GM23338 (cell line): ENCODE measurements around the gene CDHR2. TPM values are rescaled to one million over a fixed set of nuclear protein-coding genes. Genes with fewer than 3 reads are reported as not detected.

Experiments
- ATAC-seq: fragments of 200-7000 bp; cut with Tn5 transposase; 3 replicates; pipeline ENCODE4 v1.9.1; 2020
- DNase-seq: peaks from one replicate; pipeline ENCODE4 v3.0.0-alpha.2; 2015; ENCODE audit warnings: low spot score
- H2AFZ ChIP-seq: fragments of 200-600 bp; sonication (generic); 2 replicates; pipeline ENCODE4 v1.8.0; 2016; ENCODE audit warnings: antibody characterized with exemption, mild to moderate bottlenecking, moderate library complexity
- H3F3A ChIP-seq: fragments of 200-600 bp; sonication (generic); replicated peaks from 2 replicates; pipeline ENCODE4 v1.8.0; 2017; ENCODE audit warnings: antibody characterized with exemption, mixed run types, low read depth
- H3K27ac ChIP-seq: fragments of 200-600 bp; sonication (generic); 2 replicates; pipeline ENCODE4 v1.6.1; 2016; ENCODE audit warnings: low read depth
- H3K27me3 ChIP-seq: fragments of 200-600 bp; sonication (generic); 2 replicates; pipeline ENCODE4 v1.8.0; 2016; ENCODE audit warnings: mild to moderate bottlenecking, mixed run types, moderate library complexity; ENCODE audit not compliant: insufficient read depth
- H3K36me3 ChIP-seq: fragments of 200-600 bp; sonication (generic); 2 replicates; pipeline ENCODE4 v1.8.0; 2016; ENCODE audit warnings: mild to moderate bottlenecking; ENCODE audit not compliant: insufficient read depth
- H3K4me1 ChIP-seq: fragments of 200-600 bp; sonication (generic); 2 replicates; pipeline ENCODE4 v1.8.0; 2016; ENCODE audit warnings: mild to moderate bottlenecking, moderate library complexity; ENCODE audit not compliant: insufficient read depth
- H3K4me2 ChIP-seq: fragments of 200-600 bp; sonication (generic); 2 replicates; pipeline ENCODE4 v1.7.1; 2017; ENCODE audit warnings: mixed run types
- H3K4me3 ChIP-seq: fragments of 200-600 bp; sonication (generic); 2 replicates; pipeline ENCODE4 v1.6.1; 2016; ENCODE audit warnings: mixed run types
- H3K79me2 ChIP-seq: fragments of 200-600 bp; sonication (generic); replicated peaks from 2 replicates; pipeline ENCODE4 v1.8.0; 2017; ENCODE audit warnings: mild to moderate bottlenecking; ENCODE audit not compliant: insufficient read depth
- H3K9me2 ChIP-seq: fragments of 200-600 bp; sonication (generic); 2 replicates; pipeline ENCODE4 v1.8.0; 2017; ENCODE audit not compliant: insufficient read depth
- H4K20me1 ChIP-seq: fragments of 200-600 bp; sonication (generic); replicated peaks from 2 replicates; pipeline ENCODE4 v1.8.0; 2017; ENCODE audit warnings: mild to moderate bottlenecking; ENCODE audit not compliant: insufficient read depth
- H3K27ac Mint-ChIP-seq: 2 replicates; pipeline ENCODE4 v1.8.0; 2020; ENCODE audit warnings: inconsistent platforms, mild to moderate bottlenecking, moderate library complexity, mixed read lengths
- H3K27me3 Mint-ChIP-seq: 3 replicates; pipeline ENCODE4 v1.8.0; 2022; ENCODE audit warnings: low read depth, mild to moderate bottlenecking, moderate library complexity, mixed read lengths, inconsistent platforms; ENCODE audit not compliant: insufficient read depth, poor library complexity
- H3K36me3 Mint-ChIP-seq: 3 replicates; pipeline ENCODE4 v1.8.0; 2021; ENCODE audit warnings: low read depth, mild to moderate bottlenecking, inconsistent platforms, moderate library complexity, mixed read lengths
- H3K4me1 Mint-ChIP-seq: 3 replicates; pipeline ENCODE4 v1.8.0; 2020; ENCODE audit warnings: mild to moderate bottlenecking, inconsistent platforms, mixed read lengths
- H3K4me3 Mint-ChIP-seq: 3 replicates; pipeline ENCODE4 v1.8.0; 2021; ENCODE audit warnings: moderate library complexity, mild to moderate bottlenecking, inconsistent platforms, mixed read lengths
- H3K9me3 Mint-ChIP-seq: 3 replicates; pipeline ENCODE4 v1.8.0; 2020; ENCODE audit warnings: moderate library complexity, mild to moderate bottlenecking, inconsistent platforms, mixed read lengths
- CREB1 ChIP-seq: fragments of 250-450 bp; sonication (Bioruptor Pico); IDR thresholded peaks from 2 replicates; pipeline ENCODE4 v1.5.0; 2020; ENCODE audit warnings: low read depth, mild to moderate bottlenecking, moderate library complexity
- EZH2 ChIP-seq: fragments of 200-600 bp; sonication (generic); IDR thresholded peaks from one replicate; pipeline ENCODE4 v1.8.0; 2017; ENCODE audit warnings: antibody characterized with exemption, mild to moderate bottlenecking, low read depth; ENCODE audit not compliant: unreplicated experiment
- EZH2phosphoT487 ChIP-seq: fragments of 200-600 bp; sonication (generic); IDR thresholded peaks from one replicate; pipeline ENCODE4 v1.8.1; 2018; ENCODE audit warnings: antibody characterized with exemption; ENCODE audit not compliant: unreplicated experiment
- JUNB ChIP-seq: IDR thresholded peaks from one replicate; pipeline ENCODE4 v1.6.1; 2016; ENCODE audit warnings: antibody characterized with exemption; ENCODE audit not compliant: unreplicated experiment
- NANOG ChIP-seq: IDR thresholded peaks from 2 replicates; pipeline ENCODE4 v1.6.1; 2016; ENCODE audit warnings: antibody characterized with exemption, borderline replicate concordance
- POLR2AphosphoS5 ChIP-seq: IDR thresholded peaks from 2 replicates; pipeline ENCODE4 v1.6.1; 2016; ENCODE audit warnings: antibody characterized with exemption, low read depth
- STAT1 ChIP-seq: IDR thresholded peaks from one replicate; pipeline ENCODE4 v1.6.1; 2016; ENCODE audit warnings: antibody characterized with exemption; ENCODE audit not compliant: unreplicated experiment
- ZNF114 ChIP-seq: fragments of 250-450 bp; sonication (Bioruptor Pico); IDR thresholded peaks from 2 replicates; pipeline ENCODE4 v1.5.0; 2020; ENCODE audit warnings: mild to moderate bottlenecking, moderate library complexity
- ZNF331 ChIP-seq: fragments of 250-450 bp; sonication (Bioruptor Pico); IDR thresholded peaks from 2 replicates; pipeline ENCODE4 v1.5.0; 2020; ENCODE audit warnings: low read depth, mild to moderate bottlenecking, moderate library complexity
- polyA plus RNA-seq: library from polyadenylated mRNA; unstranded; fragments of >200 nt; fragmentation: Nextera tagmentation; extraction: Ambion mirVana; gene quantifications from 2 replicates; pipeline ENCODE4 v1.2.1, GENCODE V29; 2016
- total RNA-seq: library from RNA; depleted of rRNA; stranded (reverse); fragments of >200 nt; shearing (Covaris generic); gene quantifications from 2 replicates; pipeline ENCODE4 v1.2.3, GENCODE V29; 2014
- TF ChIP-seq, protein P1 (sequence below): IDR thresholded peaks from one replicate; pipeline ENCODE4 v1.6.1; 2018; ENCODE audit warnings: antibody characterized with exemption; ENCODE audit not compliant: unreplicated experiment
- TF ChIP-seq, protein P2 (sequence below), 2 experiments: fragments of 200-600 bp in 1 of 2; sonication (generic) in 1 of 2; conservative IDR thresholded peaks; 2 replicates each; pipeline versions ENCODE4 v1.5.1 to v1.6.1; 2016 to 2017; ENCODE audit warnings: antibody characterized with exemption in 2 of 2, low read depth in 2 of 2, mild to moderate bottlenecking in 2 of 2, moderate library complexity in 1 of 2
- TF ChIP-seq, protein P3 (sequence below): IDR thresholded peaks from 2 replicates; pipeline ENCODE4 v1.6.1; 2016; ENCODE audit warnings: antibody characterized with exemption
- TF ChIP-seq, protein P4 (sequence below): fragments of 250-450 bp; sonication (Bioruptor Pico); IDR thresholded peaks from 2 replicates; pipeline ENCODE4 v1.5.0; 2020; ENCODE audit warnings: mild to moderate bottlenecking, moderate library complexity

CDHR2 gene
- total and polyA plus RNA-seq, 2 experiments from 2014 or later: not detected

DNA sequence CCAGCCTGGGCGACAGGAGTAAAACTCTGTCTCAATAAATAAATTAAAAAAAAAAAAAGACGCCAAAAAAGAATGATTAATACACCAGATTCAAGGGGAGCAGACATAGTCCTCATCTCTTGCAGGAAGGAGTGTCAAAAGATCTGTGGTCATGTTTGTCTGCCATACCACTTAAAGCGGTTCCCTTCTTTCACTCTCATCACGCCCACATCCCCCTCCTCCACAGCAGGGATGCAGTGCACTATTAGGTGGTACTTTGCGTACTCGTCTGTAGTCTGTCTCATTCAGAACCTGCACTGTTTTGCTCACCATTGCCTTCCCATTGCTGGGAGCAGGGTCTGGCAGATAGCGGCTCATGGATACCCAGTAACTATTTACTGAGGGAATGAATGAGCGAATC, 11.2 kb downstream of the CDHR2 start:
- no peak overlapping the region for H3K27ac Mint-ChIP-seq
- no peak overlapping the region for H3K27ac ChIP-seq
- peaks cover 5% of the 10 kb centered on the region; the same call in 1 of the 2 replicates for H3K4me1 ChIP-seq
- H3K36me3 Mint-ChIP-seq: no peaks in the 10 kb centered on the region
- H3K36me3 ChIP-seq: no peaks in the 10 kb centered on the region
- peaks cover 5% of the 10 kb centered on the region; the same call in 1 of the 3 replicates for H3K9me3 Mint-ChIP-seq
- DNase-seq: no peak
- H3K27me3 ChIP-seq: no peaks in the 10 kb centered on the region
- 0 out of 2 replicates have a peak overlapping the region, but pooled peaks have one; percentile 38 for H2AFZ ChIP-seq
- no peaks in the 10 kb centered on the region for H3K9me2 ChIP-seq
- no peak overlapping the region for H3K4me3 Mint-ChIP-seq
- H3K4me3 ChIP-seq: no peak overlapping the region
- TF ChIP-seq, protein P1, sequence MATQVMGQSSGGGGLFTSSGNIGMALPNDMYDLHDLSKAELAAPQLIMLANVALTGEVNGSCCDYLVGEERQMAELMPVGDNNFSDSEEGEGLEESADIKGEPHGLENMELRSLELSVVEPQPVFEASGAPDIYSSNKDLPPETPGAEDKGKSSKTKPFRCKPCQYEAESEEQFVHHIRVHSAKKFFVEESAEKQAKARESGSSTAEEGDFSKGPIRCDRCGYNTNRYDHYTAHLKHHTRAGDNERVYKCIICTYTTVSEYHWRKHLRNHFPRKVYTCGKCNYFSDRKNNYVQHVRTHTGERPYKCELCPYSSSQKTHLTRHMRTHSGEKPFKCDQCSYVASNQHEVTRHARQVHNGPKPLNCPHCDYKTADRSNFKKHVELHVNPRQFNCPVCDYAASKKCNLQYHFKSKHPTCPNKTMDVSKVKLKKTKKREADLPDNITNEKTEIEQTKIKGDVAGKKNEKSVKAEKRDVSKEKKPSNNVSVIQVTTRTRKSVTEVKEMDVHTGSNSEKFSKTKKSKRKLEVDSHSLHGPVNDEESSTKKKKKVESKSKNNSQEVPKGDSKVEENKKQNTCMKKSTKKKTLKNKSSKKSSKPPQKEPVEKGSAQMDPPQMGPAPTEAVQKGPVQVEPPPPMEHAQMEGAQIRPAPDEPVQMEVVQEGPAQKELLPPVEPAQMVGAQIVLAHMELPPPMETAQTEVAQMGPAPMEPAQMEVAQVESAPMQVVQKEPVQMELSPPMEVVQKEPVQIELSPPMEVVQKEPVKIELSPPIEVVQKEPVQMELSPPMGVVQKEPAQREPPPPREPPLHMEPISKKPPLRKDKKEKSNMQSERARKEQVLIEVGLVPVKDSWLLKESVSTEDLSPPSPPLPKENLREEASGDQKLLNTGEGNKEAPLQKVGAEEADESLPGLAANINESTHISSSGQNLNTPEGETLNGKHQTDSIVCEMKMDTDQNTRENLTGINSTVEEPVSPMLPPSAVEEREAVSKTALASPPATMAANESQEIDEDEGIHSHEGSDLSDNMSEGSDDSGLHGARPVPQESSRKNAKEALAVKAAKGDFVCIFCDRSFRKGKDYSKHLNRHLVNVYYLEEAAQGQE: no peak
- no peak for TF ChIP-seq CREB1 (CRISPR knock-in tag)
- TF ChIP-seq, protein P2, sequence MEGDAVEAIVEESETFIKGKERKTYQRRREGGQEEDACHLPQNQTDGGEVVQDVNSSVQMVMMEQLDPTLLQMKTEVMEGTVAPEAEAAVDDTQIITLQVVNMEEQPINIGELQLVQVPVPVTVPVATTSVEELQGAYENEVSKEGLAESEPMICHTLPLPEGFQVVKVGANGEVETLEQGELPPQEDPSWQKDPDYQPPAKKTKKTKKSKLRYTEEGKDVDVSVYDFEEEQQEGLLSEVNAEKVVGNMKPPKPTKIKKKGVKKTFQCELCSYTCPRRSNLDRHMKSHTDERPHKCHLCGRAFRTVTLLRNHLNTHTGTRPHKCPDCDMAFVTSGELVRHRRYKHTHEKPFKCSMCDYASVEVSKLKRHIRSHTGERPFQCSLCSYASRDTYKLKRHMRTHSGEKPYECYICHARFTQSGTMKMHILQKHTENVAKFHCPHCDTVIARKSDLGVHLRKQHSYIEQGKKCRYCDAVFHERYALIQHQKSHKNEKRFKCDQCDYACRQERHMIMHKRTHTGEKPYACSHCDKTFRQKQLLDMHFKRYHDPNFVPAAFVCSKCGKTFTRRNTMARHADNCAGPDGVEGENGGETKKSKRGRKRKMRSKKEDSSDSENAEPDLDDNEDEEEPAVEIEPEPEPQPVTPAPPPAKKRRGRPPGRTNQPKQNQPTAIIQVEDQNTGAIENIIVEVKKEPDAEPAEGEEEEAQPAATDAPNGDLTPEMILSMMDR (conservative IDR thresholded peaks at IDR 0.05; ENCODE audit: low read depth in 2 of 2): no peak
- TF ChIP-seq STAT1: no peak
- TF ChIP-seq, protein P3, sequence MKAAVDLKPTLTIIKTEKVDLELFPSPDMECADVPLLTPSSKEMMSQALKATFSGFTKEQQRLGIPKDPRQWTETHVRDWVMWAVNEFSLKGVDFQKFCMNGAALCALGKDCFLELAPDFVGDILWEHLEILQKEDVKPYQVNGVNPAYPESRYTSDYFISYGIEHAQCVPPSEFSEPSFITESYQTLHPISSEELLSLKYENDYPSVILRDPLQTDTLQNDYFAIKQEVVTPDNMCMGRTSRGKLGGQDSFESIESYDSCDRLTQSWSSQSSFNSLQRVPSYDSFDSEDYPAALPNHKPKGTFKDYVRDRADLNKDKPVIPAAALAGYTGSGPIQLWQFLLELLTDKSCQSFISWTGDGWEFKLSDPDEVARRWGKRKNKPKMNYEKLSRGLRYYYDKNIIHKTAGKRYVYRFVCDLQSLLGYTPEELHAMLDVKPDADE: no peak
- TF ChIP-seq, protein P4, sequence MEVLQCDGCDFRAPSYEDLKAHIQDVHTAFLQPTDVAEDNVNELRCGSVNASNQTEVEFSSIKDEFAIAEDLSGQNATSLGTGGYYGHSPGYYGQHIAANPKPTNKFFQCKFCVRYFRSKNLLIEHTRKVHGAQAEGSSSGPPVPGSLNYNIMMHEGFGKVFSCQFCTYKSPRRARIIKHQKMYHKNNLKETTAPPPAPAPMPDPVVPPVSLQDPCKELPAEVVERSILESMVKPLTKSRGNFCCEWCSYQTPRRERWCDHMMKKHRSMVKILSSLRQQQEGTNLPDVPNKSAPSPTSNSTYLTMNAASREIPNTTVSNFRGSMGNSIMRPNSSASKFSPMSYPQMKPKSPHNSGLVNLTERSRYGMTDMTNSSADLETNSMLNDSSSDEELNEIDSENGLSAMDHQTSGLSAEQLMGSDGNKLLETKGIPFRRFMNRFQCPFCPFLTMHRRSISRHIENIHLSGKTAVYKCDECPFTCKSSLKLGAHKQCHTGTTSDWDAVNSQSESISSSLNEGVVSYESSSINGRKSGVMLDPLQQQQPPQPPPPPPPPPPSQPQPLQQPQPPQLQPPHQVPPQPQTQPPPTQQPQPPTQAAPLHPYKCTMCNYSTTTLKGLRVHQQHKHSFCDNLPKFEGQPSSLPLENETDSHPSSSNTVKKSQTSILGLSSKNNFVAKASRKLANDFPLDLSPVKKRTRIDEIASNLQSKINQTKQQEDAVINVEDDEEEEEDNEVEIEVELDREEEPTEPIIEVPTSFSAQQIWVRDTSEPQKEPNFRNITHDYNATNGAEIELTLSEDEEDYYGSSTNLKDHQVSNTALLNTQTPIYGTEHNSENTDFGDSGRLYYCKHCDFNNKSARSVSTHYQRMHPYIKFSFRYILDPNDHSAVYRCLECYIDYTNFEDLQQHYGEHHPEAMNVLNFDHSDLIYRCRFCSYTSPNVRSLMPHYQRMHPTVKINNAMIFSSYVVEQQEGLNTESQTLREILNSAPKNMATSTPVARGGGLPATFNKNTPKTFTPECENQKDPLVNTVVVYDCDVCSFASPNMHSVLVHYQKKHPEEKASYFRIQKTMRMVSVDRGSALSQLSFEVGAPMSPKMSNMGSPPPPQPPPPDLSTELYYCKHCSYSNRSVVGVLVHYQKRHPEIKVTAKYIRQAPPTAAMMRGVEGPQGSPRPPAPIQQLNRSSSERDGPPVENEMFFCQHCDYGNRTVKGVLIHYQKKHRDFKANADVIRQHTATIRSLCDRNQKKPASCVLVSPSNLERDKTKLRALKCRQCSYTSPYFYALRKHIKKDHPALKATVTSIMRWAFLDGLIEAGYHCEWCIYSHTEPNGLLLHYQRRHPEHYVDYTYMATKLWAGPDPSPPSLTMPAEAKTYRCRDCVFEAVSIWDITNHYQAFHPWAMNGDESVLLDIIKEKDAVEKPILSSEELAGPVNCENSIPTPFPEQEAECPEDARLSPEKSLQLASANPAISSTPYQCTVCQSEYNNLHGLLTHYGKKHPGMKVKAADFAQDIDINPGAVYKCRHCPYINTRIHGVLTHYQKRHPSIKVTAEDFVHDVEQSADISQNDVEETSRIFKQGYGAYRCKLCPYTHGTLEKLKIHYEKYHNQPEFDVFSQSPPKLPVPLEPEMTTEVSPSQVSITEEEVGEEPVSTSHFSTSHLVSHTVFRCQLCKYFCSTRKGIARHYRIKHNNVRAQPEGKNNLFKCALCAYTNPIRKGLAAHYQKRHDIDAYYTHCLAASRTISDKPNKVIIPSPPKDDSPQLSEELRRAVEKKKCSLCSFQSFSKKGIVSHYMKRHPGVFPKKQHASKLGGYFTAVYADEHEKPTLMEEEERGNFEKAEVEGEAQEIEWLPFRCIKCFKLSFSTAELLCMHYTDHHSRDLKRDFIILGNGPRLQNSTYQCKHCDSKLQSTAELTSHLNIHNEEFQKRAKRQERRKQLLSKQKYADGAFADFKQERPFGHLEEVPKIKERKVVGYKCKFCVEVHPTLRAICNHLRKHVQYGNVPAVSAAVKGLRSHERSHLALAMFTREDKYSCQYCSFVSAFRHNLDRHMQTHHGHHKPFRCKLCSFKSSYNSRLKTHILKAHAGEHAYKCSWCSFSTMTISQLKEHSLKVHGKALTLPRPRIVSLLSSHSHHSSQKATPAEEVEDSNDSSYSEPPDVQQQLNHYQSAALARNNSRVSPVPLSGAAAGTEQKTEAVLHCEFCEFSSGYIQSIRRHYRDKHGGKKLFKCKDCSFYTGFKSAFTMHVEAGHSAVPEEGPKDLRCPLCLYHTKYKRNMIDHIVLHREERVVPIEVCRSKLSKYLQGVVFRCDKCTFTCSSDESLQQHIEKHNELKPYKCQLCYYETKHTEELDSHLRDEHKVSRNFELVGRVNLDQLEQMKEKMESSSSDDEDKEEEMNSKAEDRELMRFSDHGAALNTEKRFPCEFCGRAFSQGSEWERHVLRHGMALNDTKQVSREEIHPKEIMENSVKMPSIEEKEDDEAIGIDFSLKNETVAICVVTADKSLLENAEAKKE (CRISPR knock-in tag): no peak
- TF ChIP-seq EZH2phosphoT487: no peak
- no peak for TF ChIP-seq POLR2AphosphoS5
- no peak for TF ChIP-seq ZNF114
- no peak for TF ChIP-seq EZH2
- no peak for TF ChIP-seq JUNB
- no peak for TF ChIP-seq ZNF331
- no peak for TF ChIP-seq NANOG
- H3K27me3 Mint-ChIP-seq: peaks cover 18% of the 10 kb centered on the region
- H3K79me2 ChIP-seq: no peaks in the 10 kb centered on the region
- no peaks in the 10 kb centered on the region for H3F3A ChIP-seq
- ATAC-seq: no peak
- H3K4me2 ChIP-seq: no peak overlapping the region
- H3K4me1 Mint-ChIP-seq: peaks cover 7% of the 10 kb centered on the region
- H4K20me1 ChIP-seq: no peaks in the 10 kb centered on the region
